ENCODE data around the gene WNT1.
A peak's percentile ranks its signal among the peaks of the same experiment; 100 is the strongest.

Gene WNT1

DNA sequence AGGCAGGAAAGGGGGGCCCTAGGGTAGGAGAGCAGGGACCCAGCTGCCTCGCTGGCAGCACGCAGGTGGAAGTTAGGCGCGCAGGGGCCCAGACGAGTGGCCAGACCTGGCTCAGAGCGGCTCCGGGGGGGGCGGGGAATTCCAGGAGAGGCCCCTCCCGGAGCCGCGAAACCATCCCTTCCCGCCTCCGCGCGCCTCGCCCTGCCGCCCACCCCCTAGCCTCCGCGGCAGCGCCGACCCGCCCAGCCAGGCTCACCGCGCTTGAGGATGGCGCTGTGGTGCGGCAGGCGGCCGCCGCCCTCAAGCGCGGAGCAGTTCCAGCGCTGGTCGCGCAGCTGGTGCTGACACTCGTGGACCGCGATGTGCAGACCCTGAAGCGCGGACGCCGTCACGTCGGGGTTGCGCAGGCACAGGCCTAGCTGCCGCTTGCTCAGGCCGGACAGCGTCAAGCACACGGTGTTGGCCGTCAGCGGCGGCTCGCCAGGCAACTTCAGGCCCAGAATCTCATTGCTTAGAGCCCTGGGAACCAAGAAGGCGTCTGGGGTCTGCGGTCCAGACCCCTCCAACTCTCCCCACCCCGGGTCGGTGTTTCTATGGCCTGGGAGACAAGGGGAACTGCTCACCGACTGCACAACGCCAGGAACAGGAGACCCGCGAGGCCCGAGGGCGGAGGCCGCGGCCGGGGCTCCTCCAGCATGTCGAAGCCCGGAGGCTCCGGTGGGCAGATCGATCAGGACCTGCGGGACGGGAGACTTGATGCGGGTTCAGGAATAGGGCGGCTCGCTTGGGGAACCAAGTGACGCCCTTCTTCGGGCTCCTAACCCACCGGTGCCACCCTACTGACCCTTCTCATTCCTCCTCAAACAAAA lies 8.1 kb upstream of the WNT1 start:
- peaks cover 47 to 70% of the 10 kb centered on the region in 2 donors for H3K4me1 Mint-ChIP-seq
- peak; percentile 18 to 37 for ATAC-seq (replicated peaks)
- H3K27me3 Mint-ChIP-seq, result peaks cover 47 to 53% of the 10 kb centered on the region in 2 donors
- DNase-seq, result no peak
- H3K27ac Mint-ChIP-seq, result no peak overlapping the region
- peak overlapping the region; percentile 45 to 46 for H3K4me3 Mint-ChIP-seq
- H3K9me3 Mint-ChIP-seq, result no peaks in the 10 kb centered on the region
- peaks cover 0 to 2% of the 10 kb centered on the region in 2 donors for H3K36me3 Mint-ChIP-seq

DNA sequence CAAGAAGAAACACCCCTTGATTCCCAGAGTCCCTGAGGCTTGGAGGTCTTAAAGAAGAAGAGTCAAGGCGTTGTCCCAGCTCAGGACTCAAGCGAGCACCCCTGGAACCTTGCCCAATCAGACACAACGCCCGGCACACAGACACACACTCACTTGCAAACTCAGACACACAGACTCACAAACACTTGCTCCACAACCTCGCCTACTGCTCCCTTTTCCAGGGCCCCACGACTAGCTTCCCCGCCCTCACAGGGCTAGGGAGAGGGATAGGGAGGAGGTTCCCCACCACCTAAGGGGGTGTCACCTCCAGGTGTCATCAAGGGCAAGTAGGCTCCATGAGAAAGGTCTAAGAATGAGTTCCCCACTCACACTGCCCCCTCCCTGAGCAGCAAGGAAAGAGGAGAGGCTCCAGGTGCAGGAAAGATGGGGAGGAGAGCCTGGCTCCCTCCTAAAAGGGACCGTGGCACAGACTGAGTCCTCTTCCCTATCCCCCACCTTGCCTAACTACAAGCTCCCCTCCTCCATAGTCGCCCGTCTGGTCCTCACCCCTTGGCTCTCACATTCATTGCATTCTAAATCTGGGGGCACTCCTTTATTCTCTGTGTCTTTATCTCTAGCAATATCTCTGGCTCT lies 7.3 kb upstream of the WNT1 start:
- no peak for DNase-seq
- H3K27me3 Mint-ChIP-seq, result peaks cover 54 to 58% of the 10 kb centered on the region in 2 donors
- ATAC-seq (replicated peaks), result no peak
- no peaks in the 10 kb centered on the region for H3K9me3 Mint-ChIP-seq
- H3K4me3 Mint-ChIP-seq, result peak overlapping the region; percentile 42 to 70
- H3K4me1 Mint-ChIP-seq, result peaks cover 43 to 64% of the 10 kb centered on the region in 2 donors
- peak overlapping the region; percentile 63 for H3K27ac Mint-ChIP-seq
- peaks cover 0 to 2% of the 10 kb centered on the region in 2 donors for H3K36me3 Mint-ChIP-seq

DNA sequence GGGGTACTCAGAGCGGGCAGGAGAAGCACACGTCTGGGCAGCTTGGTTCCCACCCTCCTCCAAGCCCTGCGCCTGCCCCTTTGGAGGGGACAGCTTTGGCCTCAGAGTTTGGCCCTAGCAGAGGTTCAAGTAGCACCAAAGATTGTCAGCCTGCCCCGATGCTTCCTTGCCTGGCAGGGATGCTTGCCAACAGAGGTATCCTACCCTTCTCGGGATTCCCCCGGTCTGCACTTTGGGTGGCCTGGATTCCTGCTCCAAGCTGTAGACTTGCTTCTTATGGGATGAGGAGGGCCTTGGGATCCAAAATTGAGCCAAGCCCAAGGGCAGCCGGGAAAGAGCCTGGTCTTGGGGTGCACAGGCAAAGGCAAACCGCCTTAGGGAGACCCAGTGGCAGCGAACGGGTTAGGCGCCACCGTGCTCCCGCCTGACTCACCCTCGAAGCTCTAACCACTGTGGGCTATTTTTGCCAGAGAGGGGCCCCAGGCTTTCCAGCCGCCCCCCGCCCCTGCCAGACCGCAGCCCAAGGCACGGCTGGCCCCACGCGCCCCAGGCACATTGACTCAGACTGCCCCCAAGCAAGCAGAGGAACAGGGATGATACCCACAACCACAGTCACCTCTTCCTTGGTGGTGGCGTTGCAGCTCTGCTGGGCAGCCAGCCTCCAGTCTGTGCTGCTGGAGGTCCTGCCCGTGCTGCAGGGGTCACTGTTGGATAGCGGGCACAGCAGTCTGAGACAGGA lies 5.7 kb upstream of the WNT1 start:
- Mint-ChIP-seq H3K9me3 (no peaks in the 10 kb centered on the region), H3K27ac (no peak overlapping the region), H3K4me1 (peaks cover 41 to 60% of the 10 kb centered on the region in 2 donors), H3K36me3 (peaks cover 0 to 2% of the 10 kb centered on the region in 2 donors), H3K27me3 (peaks cover 67 to 74% of the 10 kb centered on the region in 2 donors), H3K4me3 (peak overlapping the region; percentile 70 to 76)
- ATAC-seq (replicated peaks) (peak; percentile 45 to 53), DNase-seq (peak; percentile 19)

DNA sequence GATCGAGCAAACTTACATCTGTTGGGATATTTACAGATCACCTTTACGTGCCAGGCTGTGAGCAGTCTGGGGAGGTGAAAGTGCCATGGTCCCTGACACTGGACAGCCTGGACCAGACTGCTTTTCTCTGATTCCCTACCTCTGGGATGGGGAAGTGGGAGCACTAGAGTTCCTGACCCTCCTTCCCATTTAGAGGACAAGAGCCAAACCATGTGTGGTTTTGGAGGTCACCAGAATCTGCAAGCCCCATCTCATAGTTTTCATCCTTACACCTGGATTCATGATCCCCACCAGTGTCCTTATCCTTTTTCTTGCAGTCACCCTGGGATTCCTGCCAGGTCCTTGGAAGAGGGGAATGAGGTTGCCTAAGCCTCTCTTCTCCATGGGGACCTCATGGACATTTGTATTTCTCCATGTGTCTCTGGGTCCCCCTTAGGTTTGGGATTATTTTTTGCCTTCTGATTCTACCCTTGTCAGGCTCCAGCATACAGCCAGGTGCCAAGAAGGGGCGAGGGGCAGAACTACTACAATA lies 5.1 kb upstream of the WNT1 start:
- Mint-ChIP-seq H3K36me3 (peaks cover 0 to 2% of the 10 kb centered on the region in 2 donors), H3K27me3 (peaks cover 73 to 80% of the 10 kb centered on the region in 2 donors), H3K4me3 (no peak overlapping the region), H3K27ac (no peak overlapping the region), H3K4me1 (peaks cover 46 to 67% of the 10 kb centered on the region in 2 donors), H3K9me3 (no peaks in the 10 kb centered on the region)
- ATAC-seq (replicated peaks) (no peak), DNase-seq (no peak)

DNA sequence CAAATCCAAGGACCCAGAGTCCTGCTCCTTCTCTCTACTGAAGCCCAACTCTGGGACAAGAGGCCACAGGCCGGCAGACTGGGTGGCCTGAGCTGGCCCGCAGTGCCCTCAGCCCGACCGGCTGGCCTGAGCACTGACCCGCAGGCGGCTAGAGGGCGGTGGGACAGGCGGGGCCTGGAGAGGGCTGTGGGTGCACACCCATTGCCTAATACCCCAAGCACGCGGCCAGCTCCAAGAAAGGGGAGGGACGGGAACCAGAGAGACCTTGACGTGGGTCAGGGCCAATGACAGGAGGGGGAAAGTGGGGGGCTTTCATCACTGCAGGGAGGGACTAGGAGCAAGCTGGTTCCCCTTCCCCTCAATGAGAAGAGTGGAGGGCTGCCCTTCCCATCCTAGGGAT lies 4.6 kb upstream of the WNT1 start:
- Mint-ChIP-seq H3K4me1 (peaks cover 43 to 65% of the 10 kb centered on the region in 2 donors), H3K27me3 (peaks cover 73 to 80% of the 10 kb centered on the region in 2 donors), H3K9me3 (no peaks in the 10 kb centered on the region), H3K4me3 (no peak overlapping the region), H3K27ac (no peak overlapping the region), H3K36me3 (peaks cover 0 to 2% of the 10 kb centered on the region in 2 donors)
- ATAC-seq (replicated peaks), result no peak
- no peak for DNase-seq

DNA sequence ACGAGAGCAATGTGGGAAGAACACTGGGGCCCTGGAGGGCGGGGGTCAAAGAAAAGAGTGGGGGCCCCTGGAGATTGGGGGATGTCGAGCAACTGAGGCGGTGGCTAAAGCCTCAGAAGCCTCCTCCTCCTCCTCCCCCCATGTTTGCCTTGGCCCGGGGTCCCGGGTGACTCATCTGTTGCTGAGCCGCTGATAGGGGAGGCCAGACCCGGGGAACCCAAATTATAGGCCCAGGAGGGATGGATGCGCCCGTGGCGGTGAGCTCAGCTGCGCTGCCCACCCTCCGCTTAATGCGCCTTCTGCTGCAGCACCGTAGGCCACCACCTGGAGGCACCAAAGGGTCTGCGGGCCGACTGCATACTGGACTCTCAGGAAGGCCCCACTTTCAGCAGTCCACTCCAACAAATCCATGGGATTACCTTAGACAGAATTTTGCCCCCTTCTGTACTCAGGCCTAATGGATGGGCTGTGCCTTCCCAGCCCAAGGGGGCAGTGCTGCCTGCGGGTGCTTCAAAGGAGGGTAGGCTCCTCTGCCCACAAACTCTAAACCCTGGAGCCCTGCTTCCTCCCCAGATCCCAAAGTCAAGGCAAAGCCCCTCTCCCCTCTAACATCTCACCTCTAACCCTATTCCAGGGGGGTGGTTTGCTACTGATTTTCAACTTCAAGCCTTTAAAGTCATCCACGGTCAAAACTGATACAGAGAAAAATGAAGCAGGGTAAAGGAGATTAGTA lies 4.0 kb upstream of the WNT1 start:
- DNase-seq, result no peak
- Mint-ChIP-seq H3K27ac (no peak overlapping the region), H3K36me3 (peaks cover 0 to 2% of the 10 kb centered on the region in 2 donors), H3K9me3 (no peaks in the 10 kb centered on the region), H3K4me3 (no peak overlapping the region), H3K27me3 (peaks cover 78 to 86% of the 10 kb centered on the region in 2 donors), H3K4me1 (peaks cover 44 to 65% of the 10 kb centered on the region in 2 donors)
- ATAC-seq (replicated peaks), result no peak

DNA sequence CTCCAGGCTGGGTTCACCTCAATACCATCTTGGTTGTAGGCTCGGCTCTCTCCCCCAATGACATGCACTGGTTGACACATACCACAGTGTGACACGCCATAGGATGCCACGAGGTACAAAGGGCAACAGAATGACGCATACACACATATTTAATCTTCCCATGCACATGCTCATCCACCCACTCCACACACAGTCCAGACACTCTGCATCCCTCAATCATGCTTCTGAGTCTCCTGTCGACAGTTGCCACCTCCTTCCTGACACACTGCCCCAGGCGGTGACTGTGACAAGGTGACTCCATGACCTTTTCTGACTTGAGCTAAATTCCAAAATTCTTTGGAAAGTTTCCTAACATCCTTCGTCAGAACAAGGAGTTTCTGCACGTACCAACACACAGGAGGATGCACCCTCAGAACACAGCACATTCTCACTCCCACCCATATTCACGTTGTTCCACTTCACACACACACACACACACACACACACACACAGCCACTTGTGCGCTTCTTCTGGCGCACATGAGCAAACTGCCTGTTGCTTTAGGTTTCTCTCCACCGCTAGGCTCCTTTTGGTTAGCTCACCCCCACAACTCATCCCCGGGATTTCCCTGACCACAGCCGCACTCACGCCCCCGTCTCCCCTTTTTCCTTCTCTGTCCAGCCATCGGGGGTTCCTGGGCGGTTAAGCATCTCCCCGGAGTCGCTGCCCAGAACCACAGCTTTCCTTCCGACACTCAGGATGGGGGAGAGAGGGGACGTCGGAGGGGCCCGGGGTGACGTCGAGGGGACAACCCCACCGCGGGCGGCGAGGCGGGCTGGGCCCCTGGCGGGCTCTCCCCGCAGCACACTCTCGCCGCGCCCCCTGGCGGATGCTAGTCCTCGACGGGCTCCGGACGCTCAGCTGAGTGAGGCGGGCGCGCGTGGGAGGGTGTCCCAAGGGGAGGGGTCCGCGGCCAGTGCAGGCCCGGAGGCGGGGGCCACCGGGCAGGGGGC lies 536 bp upstream of the WNT1 start:
- Mint-ChIP-seq H3K4me3 (peak overlapping the region; percentile 48 to 57), H3K9me3 (peaks cover 0 to 4% of the 10 kb centered on the region in 2 donors), H3K4me1 (peaks cover 50 to 62% of the 10 kb centered on the region in 2 donors), H3K36me3 (peaks cover 0 to 11% of the 10 kb centered on the region in 2 donors), H3K27ac (peak overlapping the region; percentile 49), H3K27me3 (peaks cover 81 to 93% of the 10 kb centered on the region in 2 donors)
- ATAC-seq (replicated peaks) (peak; percentile 74 to 82), DNase-seq (peak; percentile 78)

DNA sequence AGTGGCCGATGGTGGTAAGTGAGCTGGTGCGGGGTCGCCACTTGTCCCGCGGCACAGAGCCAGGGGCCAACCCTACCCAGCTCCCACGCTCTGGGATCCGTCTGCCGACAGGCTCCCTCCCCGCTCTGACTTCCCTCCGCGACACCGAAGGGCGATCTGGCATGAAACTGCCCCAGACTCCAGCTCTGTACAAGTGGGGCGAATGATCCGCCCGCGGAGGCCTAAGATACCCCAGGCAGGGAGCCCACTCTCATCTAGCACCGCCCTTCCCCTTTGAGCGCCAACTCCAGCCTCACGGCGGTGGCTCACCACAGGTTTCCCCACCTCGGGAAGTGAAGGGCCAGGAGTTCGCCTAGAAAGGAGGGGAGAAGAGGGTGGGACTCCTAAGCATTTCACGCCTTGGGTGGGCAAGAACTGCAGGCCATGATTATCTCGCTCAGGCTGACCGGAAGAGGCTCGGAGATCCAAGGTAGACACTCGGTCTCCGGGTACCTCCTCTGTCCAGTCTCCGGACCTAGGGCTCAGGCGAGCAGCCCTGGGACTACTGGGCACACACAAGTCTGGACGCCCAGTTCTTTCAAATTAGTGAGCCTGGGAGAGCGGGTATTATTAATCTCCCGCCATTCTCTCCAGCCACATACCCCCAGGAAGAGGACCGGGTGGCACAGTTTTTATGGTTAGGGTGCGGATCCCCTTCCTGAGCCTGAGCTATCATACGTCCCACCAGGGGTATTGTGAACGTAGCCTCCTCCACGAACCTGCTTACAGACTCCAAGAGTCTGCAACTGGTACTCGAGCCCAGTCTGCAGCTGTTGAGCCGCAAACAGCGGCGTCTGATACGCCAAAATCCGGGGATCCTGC lies 849 bp downstream of the WNT1 start:
- peaks cover 0 to 11% of the 10 kb centered on the region in 2 donors for H3K36me3 Mint-ChIP-seq
- H3K27ac Mint-ChIP-seq, result peak overlapping the region; percentile 84
- peaks cover 78 to 80% of the 10 kb centered on the region in 2 donors for H3K27me3 Mint-ChIP-seq
- peaks cover 45 to 53% of the 10 kb centered on the region in 2 donors for H3K4me1 Mint-ChIP-seq
- peak overlapping the region; percentile 69 to 78 for H3K4me3 Mint-ChIP-seq
- ATAC-seq (replicated peaks), result no peak
- peaks cover 0 to 4% of the 10 kb centered on the region in 2 donors for H3K9me3 Mint-ChIP-seq
- no peak for DNase-seq

DNA sequence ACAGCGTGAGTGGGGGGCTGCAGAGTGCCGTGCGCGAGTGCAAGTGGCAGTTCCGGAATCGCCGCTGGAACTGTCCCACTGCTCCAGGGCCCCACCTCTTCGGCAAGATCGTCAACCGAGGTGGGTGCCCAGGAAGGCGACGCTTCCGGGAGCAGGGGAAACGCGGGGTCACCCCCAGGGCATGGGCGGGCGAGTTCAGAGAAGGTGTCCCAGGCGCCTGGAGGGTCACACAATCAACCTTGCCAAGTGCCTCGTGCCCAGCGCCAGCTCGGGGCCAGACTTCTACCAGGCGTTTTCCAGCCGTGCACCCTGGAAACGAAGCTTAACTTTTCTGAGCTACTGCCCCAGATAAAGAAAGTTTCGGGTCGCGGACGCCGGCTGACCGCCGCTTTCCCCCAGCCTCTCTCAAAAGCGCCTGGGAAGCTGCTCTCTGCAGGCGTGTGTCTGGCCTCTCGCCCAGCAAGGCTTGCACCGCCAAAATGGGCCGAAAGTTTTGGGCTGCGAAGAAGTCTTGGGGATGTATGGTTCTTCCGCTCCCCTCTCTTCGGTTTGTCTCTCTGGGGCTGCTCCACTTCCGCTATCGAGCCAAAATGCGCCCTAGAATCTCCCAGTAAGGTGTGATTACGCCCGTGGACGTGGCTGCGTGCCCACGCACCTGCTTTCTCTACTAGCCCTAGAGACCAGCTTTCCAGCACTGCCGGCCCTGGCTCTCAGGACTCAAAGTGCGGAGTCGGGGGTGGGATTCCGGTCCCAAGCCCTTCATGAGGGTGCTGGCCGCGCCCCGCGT lies 1.7 kb downstream of the WNT1 start:
- peaks cover 0 to 11% of the 10 kb centered on the region in 2 donors for H3K36me3 Mint-ChIP-seq
- H3K27me3 Mint-ChIP-seq, result peaks cover 72 to 74% of the 10 kb centered on the region in 2 donors
- ATAC-seq (replicated peaks), result no peak
- peaks cover 0 to 4% of the 10 kb centered on the region in 2 donors for H3K9me3 Mint-ChIP-seq
- H3K4me1 Mint-ChIP-seq, result peaks cover 46 to 55% of the 10 kb centered on the region in 2 donors
- H3K27ac Mint-ChIP-seq, result peak overlapping the region; percentile 97
- DNase-seq, result peak; percentile 19
- H3K4me3 Mint-ChIP-seq, result peak overlapping the region; percentile 69 to 78

DNA sequence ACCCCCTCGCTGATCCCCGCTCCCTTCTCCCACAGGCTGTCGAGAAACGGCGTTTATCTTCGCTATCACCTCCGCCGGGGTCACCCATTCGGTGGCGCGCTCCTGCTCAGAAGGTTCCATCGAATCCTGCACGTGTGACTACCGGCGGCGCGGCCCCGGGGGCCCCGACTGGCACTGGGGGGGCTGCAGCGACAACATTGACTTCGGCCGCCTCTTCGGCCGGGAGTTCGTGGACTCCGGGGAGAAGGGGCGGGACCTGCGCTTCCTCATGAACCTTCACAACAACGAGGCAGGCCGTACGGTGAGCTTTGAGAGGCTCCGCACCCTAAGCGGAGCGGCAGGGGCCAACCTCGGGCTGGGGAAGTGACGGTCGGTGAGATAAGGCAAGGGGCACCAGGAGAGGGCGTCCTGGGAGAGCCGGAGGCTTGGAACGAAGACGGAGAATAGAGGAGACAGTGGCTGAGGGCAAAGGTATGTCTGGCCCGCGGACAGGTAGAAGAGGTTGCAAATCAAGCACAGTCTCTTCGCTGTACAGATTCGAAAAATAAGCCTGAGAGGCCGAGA lies 2.3 kb downstream of the WNT1 start:
- ATAC-seq (replicated peaks) (no peak), DNase-seq (no peak)
- Mint-ChIP-seq H3K4me3 (peak overlapping the region; percentile 69 to 78), H3K36me3 (peaks cover 0 to 11% of the 10 kb centered on the region in 2 donors), H3K4me1 (peaks cover 50 to 61% of the 10 kb centered on the region in 2 donors), H3K27ac (peak overlapping the region; percentile 97), H3K9me3 (peaks cover 0 to 4% of the 10 kb centered on the region in 2 donors), H3K27me3 (peaks cover 69 to 76% of the 10 kb centered on the region in 2 donors)
